PC-3 (cell line): Measurements from ENCODE around the gene SSBP2. TPM values are rescaled to one million over a fixed set of nuclear protein-coding genes. Genes with fewer than 3 reads are reported as not detected.

Experiments used
- ATAC-seq: fragments of 200-7000 bp; cut with Tn5 transposase; 2 replicates; pipeline ENCODE4 v1.9.1; 2020; ENCODE audit warnings: mild to moderate bottlenecking, moderate library complexity
- BruUV-seq: library from RNA; stranded (reverse); fragments of 400-500 nt; replicated peaks from 2 replicates; lab custom pipeline; 2021; lab: Mats Ljungman, UMichigan
- CTCF ChIA-PET: fragments of 300-600 bp; sonication (Branson Sonifier 250); formaldehyde crosslinking; loops from one replicate; lab custom pipeline; 2022; ENCODE audit warnings: antibody characterized with exemption; lab: Charles Lee
- POLR2A ChIA-PET: fragments of 300-600 bp; sonication (Branson Sonifier 250); formaldehyde crosslinking; loops from one replicate; lab custom pipeline; 2022; ENCODE audit warnings: antibody characterized with exemption; ENCODE audit not compliant: unreplicated experiment; lab: Charles Lee
- DNase-seq: peaks from one replicate; pipeline ENCODE4 v3.0.0-alpha.2; 2015
- H2AFZ ChIP-seq: fragments of 300-600 bp; sonication (generic); 2 replicates; pipeline ENCODE4 v1.6.0; 2016; ENCODE audit warnings: antibody characterized with exemption, low read length
- H3F3A ChIP-seq: fragments of 300-600 bp; sonication (generic); one replicate; pipeline ENCODE4 v1.6.0; 2017; ENCODE audit warnings: antibody characterized with exemption, low read length, control low read depth, mild to moderate bottlenecking; ENCODE audit not compliant: unreplicated experiment
- H3K27ac ChIP-seq: fragments of 300-600 bp; sonication (generic); 2 replicates; pipeline ENCODE4 v1.5.1; 2016; ENCODE audit warnings: mild to moderate bottlenecking, low read length
- H3K27me3 ChIP-seq: fragments of 300-600 bp; sonication (generic); 2 replicates; pipeline ENCODE4 v1.6.1; 2016; ENCODE audit warnings: low read length, mixed read lengths
- H3K36me3 ChIP-seq: fragments of 300-600 bp; sonication (generic); 2 replicates; pipeline ENCODE4 v1.6.1; 2016; ENCODE audit warnings: low read depth, mixed run types, low read length, mixed read lengths
- H3K4me1 ChIP-seq: fragments of 300-600 bp; sonication (generic); 2 replicates; pipeline ENCODE4 v1.5.1; 2016; ENCODE audit warnings: low read length; ENCODE audit not compliant: insufficient read depth
- H3K4me2 ChIP-seq: fragments of 300-600 bp; sonication (generic); 2 replicates; pipeline ENCODE4 v1.6.0; 2016; ENCODE audit warnings: low read length
- H3K4me3 ChIP-seq: fragments of 300-600 bp; sonication (generic); 2 replicates; pipeline ENCODE4 v1.5.1; 2016; ENCODE audit warnings: mild to moderate bottlenecking, low read length, mixed read lengths
- H3K79me2 ChIP-seq: fragments of 300-600 bp; sonication (generic); 2 replicates; pipeline ENCODE4 v1.6.1; 2017; ENCODE audit warnings: low read length, mixed read lengths
- H3K9ac ChIP-seq: fragments of 300-600 bp; sonication (generic); 2 replicates; pipeline ENCODE4 v1.6.0; 2016; ENCODE audit warnings: mild to moderate bottlenecking, low read length
- H3K9me2 ChIP-seq: fragments of 300-600 bp; sonication (generic); replicated peaks from 2 replicates; pipeline ENCODE4 v1.6.1; 2016; ENCODE audit warnings: mixed run types, low read length, mixed read lengths
- H3K9me3 ChIP-seq: fragments of 300-600 bp; sonication (generic); 2 replicates; pipeline ENCODE4 v1.6.1; 2016; ENCODE audit warnings: low read length, mixed read lengths
- H4K20me1 ChIP-seq: fragments of 300-600 bp; sonication (generic); 2 replicates; pipeline ENCODE4 v1.6.1; 2016; ENCODE audit warnings: low read length, mixed read lengths
- EZH2 ChIP-seq: fragments of 300-600 bp; sonication (generic); IDR thresholded peaks from one replicate; pipeline ENCODE4 v1.6.1; 2017; ENCODE audit warnings: antibody characterized with exemption, mild to moderate bottlenecking, low read length; ENCODE audit not compliant: unreplicated experiment
- EZH2phosphoT487 ChIP-seq: fragments of 300-600 bp; sonication (generic); IDR thresholded peaks from 2 replicates; pipeline ENCODE4 v1.6.1; 2018; ENCODE audit warnings: mild to moderate bottlenecking, antibody characterized with exemption, low read length, borderline replicate concordance
- intact Hi-C: fragments of 100-400 bp; cut with micrococcal nuclease; formaldehyde crosslinking; loops from 2 replicates; pipeline ENCODE4 v1.9.0; 2023
- total RNA-seq: library from RNA; depleted of rRNA; stranded (reverse); fragments of >200 nt; gene quantifications from 2 replicates; pipeline ENCODE4 v1.2.3, GENCODE V29; 2014
- TF ChIP-seq, protein P1 (sequence below): fragments of 300-600 bp; sonication (generic); conservative IDR thresholded peaks from 2 replicates; pipeline ENCODE4 v1.5.1; 2017; ENCODE audit warnings: antibody characterized with exemption, low read depth, mild to moderate bottlenecking, low read length

SSBP2 gene
- total RNA-seq, 1 experiment from 2014 or later: 5.8 TPM

DNA sequence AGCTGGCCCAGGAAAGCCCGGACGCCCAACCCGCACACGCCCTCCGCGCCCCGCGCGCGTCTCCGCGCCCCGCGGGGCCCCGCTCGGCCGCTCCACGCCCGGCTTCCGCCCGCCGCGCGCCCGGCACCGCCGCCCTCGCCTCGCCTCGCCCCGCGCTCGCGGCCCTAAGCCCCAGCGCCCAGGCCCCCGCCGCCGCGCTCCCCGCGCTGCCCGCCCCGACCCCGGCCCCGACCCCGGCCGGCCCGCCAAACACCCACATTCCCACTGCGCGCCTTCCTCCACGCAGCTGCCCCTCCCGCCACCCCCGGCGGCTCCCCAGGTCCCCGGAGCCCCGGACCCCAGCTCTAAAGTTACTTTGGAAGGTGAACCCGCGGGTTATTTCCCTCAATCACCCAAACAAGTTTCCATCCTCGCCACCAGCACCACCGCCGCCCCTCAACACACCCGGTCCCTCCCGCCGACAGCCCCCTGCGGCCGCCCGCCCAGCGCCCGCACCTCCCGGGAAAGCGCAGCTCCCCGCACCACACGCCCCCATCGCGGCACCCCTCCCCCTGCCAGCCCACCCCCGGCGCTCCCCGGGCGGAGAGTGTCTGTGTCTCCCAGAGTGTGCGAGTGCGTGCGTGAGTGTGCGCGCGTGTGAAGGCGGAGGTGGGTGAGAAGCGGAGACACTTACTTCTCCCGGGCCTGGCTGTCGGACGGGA, 439 bp downstream of the SSBP2 start:
- Histone ChIP-seq H3K4me3 (peak overlapping the region; percentile 81), H3K9ac (peak overlapping the region; percentile 32; the same call in 1 of the 2 replicates), H3K9me3 (no peaks in the 10 kb centered on the region), H2AFZ (peak overlapping the region; percentile 79), H3K27ac (no peak overlapping the region), H4K20me1 (no peaks in the 10 kb centered on the region), H3F3A (no peaks in the 10 kb centered on the region), H3K9me2 (no peaks in the 10 kb centered on the region), H3K4me2 (peak overlapping the region; percentile 82), H3K27me3 (peaks cover 14% of the 10 kb centered on the region; the same call in 1 of the 2 replicates), H3K4me1 (peaks cover 10% of the 10 kb centered on the region), H3K36me3 (no peaks in the 10 kb centered on the region), H3K79me2 (no peaks in the 10 kb centered on the region)
- intact Hi-C loops: loop anchor here (1.0 to 5.0 kb wide), 6 partner anchors 101 to 448 kb away; partner anchors contain the start of gene ZCCHC9
- DNase-seq (no peak), ATAC-seq (0 out of 2 replicates have a peak, but pooled peaks have one; percentile 3)
- POLR2A ChIA-PET: interaction anchor here (0.6 to 1.0 kb wide), 3 partner anchors 101 to 615 kb away, joined by 4 to 9 read pairs (median 5); no protein-coding TSS in a partner anchor
- BruUV-seq: no TSS peak
- CTCF ChIA-PET: interaction anchor here (0.6 to 1.7 kb wide), 5 partner anchors 19 to 418 kb away, joined by 4 to 13 read pairs (median 7); no protein-coding TSS in a partner anchor
- TF ChIP-seq EZH2phosphoT487: no peak
- TF ChIP-seq, protein P1, sequence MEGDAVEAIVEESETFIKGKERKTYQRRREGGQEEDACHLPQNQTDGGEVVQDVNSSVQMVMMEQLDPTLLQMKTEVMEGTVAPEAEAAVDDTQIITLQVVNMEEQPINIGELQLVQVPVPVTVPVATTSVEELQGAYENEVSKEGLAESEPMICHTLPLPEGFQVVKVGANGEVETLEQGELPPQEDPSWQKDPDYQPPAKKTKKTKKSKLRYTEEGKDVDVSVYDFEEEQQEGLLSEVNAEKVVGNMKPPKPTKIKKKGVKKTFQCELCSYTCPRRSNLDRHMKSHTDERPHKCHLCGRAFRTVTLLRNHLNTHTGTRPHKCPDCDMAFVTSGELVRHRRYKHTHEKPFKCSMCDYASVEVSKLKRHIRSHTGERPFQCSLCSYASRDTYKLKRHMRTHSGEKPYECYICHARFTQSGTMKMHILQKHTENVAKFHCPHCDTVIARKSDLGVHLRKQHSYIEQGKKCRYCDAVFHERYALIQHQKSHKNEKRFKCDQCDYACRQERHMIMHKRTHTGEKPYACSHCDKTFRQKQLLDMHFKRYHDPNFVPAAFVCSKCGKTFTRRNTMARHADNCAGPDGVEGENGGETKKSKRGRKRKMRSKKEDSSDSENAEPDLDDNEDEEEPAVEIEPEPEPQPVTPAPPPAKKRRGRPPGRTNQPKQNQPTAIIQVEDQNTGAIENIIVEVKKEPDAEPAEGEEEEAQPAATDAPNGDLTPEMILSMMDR: no peak
- no peak for TF ChIP-seq EZH2

DNA sequence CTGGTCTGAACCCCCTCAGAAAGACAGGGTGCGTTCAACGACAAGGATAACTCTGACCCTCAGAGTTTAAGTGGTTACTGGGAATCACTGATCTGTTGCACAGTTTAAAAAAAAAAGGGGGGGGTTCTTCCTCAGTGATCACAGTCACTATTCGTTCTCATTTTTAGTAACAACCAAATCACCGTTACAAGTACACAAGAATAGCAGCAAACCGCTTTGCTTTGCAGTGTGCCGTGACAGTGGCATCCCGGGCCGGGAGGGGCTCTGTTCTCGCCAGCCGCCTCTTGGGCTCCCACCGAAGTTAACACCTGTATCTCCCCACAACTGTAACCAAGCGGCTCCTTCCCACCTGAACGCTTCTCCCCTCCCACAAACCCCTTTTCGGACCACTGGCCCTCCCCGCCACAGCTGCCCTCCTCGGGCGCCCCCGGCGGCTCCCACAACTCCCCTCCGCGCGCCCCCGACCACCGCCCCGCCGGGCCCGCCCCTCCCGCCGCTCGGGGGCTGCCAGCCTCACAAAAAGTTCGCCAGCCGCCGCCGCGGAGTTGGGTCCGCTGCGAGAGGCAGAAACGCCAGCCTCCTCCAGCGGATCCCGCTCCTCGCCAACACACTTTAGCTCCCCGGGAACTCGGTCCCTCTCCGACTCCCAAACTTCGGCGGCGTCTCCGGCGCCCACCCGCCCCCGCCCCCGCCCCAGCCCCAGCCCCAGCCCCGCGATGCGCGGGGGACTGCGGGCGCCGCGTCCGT, 1.2 kb downstream of the SSBP2 start:
- ChIA-PET POLR2A (no interaction called here), CTCF (interaction anchor here (0.6 to 1.6 kb wide), 2 partner anchors 148 to 416 kb away, joined by 4 to 7 read pairs; no protein-coding TSS in a partner anchor)
- H3K36me3 ChIP-seq: no peaks in the 10 kb centered on the region
- H3K9me3 ChIP-seq: no peaks in the 10 kb centered on the region
- H2AFZ ChIP-seq: peak overlapping the region; percentile 54
- peak overlapping the region; percentile 71 for H3K4me2 ChIP-seq
- H3K9me2 ChIP-seq: no peaks in the 10 kb centered on the region
- H3K27ac ChIP-seq: no peak overlapping the region
- intact Hi-C loops: loop anchor here (1.0 to 5.0 kb wide), 6 partner anchors 221 to 1859 kb away; partner anchors contain the start of gene ZCCHC9
- H3K27me3 ChIP-seq: peaks cover 14% of the 10 kb centered on the region; the same call in 1 of the 2 replicates
- 0 out of 2 replicates have a peak, but pooled peaks have one; percentile 0 for ATAC-seq
- peaks cover 6% of the 10 kb centered on the region for H3K4me1 ChIP-seq
- no peaks in the 10 kb centered on the region for H3K79me2 ChIP-seq
- no peak overlapping the region for H3K9ac ChIP-seq
- TF ChIP-seq EZH2phosphoT487 (no peak), EZH2 (no peak)
- TF ChIP-seq, protein P1: no peak
- peak overlapping the region; percentile 64 for H3K4me3 ChIP-seq
- H4K20me1 ChIP-seq: no peaks in the 10 kb centered on the region
- no TSS peak for BruUV-seq
- no peak for DNase-seq
- no peaks in the 10 kb centered on the region for H3F3A ChIP-seq
